ENCODE data around the gene WNK1. TPM values are rescaled to one million over a fixed set of nuclear protein-coding genes. Genes with fewer than 3 reads are reported as not detected.
"Not testable (repeated sequence)": the region's sequence is repeated elsewhere in the genome, so short reads cannot be mapped to it uniquely, and the experiment has no call there.

WNK1 gene
- polyA plus RNA-seq, 1 donor, result 56.4 TPM

DNA sequence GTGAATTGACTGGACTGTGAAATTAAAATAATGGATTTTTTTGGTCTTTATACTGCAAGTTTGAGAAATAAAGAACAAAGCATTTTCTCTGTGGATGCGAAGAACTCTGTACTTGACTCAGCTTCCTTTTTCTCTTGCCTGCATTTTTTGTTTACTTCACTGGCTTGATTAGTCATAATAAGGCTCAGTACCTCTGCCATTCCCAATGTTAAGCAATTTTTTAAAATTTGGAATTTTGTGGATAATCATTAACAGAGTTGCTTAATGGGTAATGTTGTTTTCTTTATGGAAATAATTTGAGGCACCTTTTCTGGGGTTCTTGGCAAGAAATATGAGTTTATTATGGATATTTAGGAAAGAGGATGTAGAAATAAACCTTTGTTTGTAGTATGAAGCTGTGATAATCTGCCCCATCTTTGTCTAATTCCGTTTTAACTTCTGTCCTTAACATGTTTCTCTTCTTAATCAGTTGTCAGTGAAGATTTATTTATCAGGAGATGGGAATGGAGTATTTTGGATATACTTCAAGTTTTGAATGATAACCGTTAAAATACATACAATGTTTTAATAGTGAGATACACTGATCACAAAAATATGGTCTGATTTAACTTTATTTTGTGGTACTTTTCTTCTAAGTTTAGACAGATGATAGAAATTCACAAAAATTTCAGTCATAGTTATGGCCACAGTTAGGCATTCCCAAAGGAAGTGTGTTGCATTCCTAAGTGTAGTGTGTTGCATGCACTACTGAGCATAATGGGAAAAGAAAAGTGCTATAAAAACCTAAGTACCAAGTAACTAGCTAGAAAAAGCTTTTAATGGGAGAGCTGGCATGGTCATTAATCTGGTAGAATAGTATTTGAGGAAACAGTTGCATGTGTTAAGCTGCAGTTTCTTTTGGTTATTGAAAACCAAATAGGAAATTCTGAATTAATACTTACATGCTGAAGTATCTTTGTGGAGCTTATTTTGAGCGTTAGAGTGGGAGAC is 27.7 kb downstream of the WNK1 start:
- H3K27me3 ChIP-seq (ENCODE audit: control insufficient read depth, insufficient read depth, low read length), result no peaks in the 10 kb centered on the region
- no peak for DNase-seq
- no peak overlapping the region for H3K27ac ChIP-seq (ENCODE audit: low read length)
- H3K36me3 ChIP-seq (ENCODE audit: control insufficient read depth, insufficient read depth, low read length), result no peaks in the 10 kb centered on the region
- H3K4me3 ChIP-seq (ENCODE audit: low read length), result no peak overlapping the region
- 82% methylated on average over 4 of the region's 4 CpGs for WGBS (ENCODE audit: insufficient coverage, low lambda C conversion rate)
- H3K4me1 ChIP-seq (ENCODE audit: control insufficient read depth, insufficient read depth, low read length), result no peaks in the 10 kb centered on the region
- H3K9me3 ChIP-seq (ENCODE audit: control insufficient read depth, low read depth, low read length), result no peaks in the 10 kb centered on the region

DNA sequence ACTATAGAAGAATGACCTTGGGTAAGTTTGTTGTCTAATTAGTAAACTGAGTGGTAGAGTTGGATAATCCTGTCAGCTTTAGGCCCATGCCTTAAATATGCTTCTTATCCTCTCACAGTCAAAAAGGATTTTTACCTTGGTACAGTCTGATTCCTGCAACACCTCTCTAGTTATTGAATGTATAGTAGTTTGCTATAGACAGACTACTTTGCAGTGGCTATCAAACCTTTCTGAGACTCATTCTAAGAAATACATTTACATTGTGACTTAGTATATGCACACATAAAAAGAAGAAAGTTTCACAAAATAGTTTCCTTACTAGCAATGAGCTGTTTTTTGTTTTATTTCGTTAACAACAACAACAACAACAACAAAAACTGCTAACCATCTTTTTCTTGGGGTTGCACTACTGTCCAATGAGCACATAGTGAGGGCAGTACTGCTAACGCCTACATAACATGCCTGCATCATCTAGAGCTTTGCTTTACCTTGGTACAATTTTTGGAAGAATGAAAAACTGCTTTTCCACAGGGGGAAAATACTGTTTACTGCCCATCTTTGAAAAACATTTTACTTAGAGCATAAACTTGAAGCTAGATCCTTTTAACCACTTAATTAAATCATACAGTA is 28.5 kb downstream of the WNK1 start:
- DNase-seq, result no peak
- no peaks in the 10 kb centered on the region for H3K27me3 ChIP-seq (ENCODE audit: control insufficient read depth, insufficient read depth, low read length)
- no peaks in the 10 kb centered on the region for H3K36me3 ChIP-seq (ENCODE audit: control insufficient read depth, insufficient read depth, low read length)
- H3K27ac ChIP-seq (ENCODE audit: low read length), result no peak overlapping the region
- H3K9me3 ChIP-seq (ENCODE audit: control insufficient read depth, low read depth, low read length), result no peaks in the 10 kb centered on the region
- H3K4me1 ChIP-seq (ENCODE audit: control insufficient read depth, insufficient read depth, low read length), result no peaks in the 10 kb centered on the region
- H3K4me3 ChIP-seq (ENCODE audit: low read length), result no peak overlapping the region
- WGBS (ENCODE audit: insufficient coverage, low lambda C conversion rate), result 80% methylated on average over 1 of the region's 2 CpGs

DNA sequence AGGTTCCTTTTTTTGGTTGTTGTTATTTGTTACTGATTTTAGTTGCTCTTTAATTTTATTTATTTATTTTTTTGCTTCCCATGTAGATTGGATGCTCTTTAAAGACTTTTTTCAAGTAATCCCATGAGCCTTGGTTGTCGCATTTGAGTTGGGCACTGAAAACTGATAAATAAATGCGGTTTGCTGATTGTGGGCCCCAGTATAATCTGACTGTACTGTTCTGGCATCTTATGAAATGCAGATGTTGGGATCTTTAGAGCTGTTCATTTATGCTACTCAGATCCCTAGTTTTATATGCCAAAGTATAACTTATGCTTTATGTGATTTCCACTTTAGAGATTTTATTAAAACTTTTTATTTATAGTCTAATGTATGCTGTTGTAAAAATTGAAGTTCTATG is 33.3 kb downstream of the WNK1 start:
- Histone ChIP-seq H3K4me1 (ENCODE audit: control insufficient read depth, insufficient read depth, low read length) (peaks cover 9% of the 10 kb centered on the region), H3K9me3 (ENCODE audit: control insufficient read depth, low read depth, low read length) (no peaks in the 10 kb centered on the region), H3K36me3 (ENCODE audit: control insufficient read depth, insufficient read depth, low read length) (no peaks in the 10 kb centered on the region), H3K4me3 (ENCODE audit: low read length) (no peak overlapping the region), H3K27ac (ENCODE audit: low read length) (no peak overlapping the region), H3K27me3 (ENCODE audit: control insufficient read depth, insufficient read depth, low read length) (no peaks in the 10 kb centered on the region)
- WGBS (ENCODE audit: insufficient coverage, low lambda C conversion rate), result 100% methylated on average over 1 of the region's 2 CpGs
- no peak for DNase-seq

DNA sequence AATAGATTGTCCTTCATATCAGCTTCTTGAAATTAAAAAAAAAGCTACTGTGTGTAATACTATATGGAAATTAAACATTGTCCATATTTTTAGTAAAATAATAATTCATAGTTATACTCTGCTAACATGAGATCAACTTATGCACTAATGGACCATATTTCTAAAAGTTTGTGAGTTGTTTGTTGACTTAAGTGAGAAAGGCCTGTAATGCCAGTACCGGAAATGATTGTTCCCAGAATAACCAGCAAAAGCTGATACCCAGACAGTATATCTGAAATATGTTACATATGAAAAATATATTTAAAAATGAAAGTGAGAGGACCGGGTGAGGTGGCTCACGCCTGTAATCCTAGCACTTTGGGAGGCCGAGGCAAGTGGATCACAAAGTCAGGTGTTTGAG is 35.9 kb downstream of the WNK1 start:
- no peak overlapping the region for H3K4me3 ChIP-seq (ENCODE audit: low read length)
- peaks cover 9% of the 10 kb centered on the region for H3K4me1 ChIP-seq (ENCODE audit: control insufficient read depth, insufficient read depth, low read length)
- 100% methylated on average over 2 of the region's 4 CpGs for WGBS (ENCODE audit: insufficient coverage, low lambda C conversion rate)
- no peaks in the 10 kb centered on the region for H3K36me3 ChIP-seq (ENCODE audit: control insufficient read depth, insufficient read depth, low read length)
- H3K27me3 ChIP-seq (ENCODE audit: control insufficient read depth, insufficient read depth, low read length), result no peaks in the 10 kb centered on the region
- no peaks in the 10 kb centered on the region for H3K9me3 ChIP-seq (ENCODE audit: control insufficient read depth, low read depth, low read length)
- no peak overlapping the region for H3K27ac ChIP-seq (ENCODE audit: low read length)
- DNase-seq, result no peak

DNA sequence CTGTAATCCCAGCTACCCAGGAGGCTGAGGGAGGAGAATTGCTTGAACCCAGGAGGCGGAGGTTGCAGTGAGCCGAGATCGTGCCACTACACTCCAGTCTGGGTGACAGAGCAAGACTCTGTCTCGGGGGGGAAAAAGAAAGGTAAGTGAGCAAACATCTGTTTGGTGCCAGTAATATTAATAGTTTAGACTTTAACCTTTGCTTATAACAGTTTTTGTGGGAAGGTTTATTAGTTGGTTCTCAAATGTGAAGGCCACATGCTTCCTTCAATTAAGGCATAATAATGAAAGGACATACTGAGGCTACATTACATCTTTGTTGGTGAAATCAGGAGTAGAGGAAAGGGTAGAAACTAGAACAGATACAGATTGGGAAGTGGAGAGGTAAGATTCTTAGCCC is 36.4 kb downstream of the WNK1 start:
- not testable (repeated sequence) for H3K36me3 ChIP-seq (ENCODE audit: control insufficient read depth, insufficient read depth, low read length); H3K4me1 ChIP-seq (ENCODE audit: control insufficient read depth, insufficient read depth, low read length); H3K27me3 ChIP-seq (ENCODE audit: control insufficient read depth, insufficient read depth, low read length); H3K4me3 ChIP-seq (ENCODE audit: low read length); H3K9me3 ChIP-seq (ENCODE audit: control insufficient read depth, low read depth, low read length); H3K27ac ChIP-seq (ENCODE audit: low read length)
- no CpG with 5 or more reads among the region's 4 CpGs for WGBS (ENCODE audit: insufficient coverage, low lambda C conversion rate)
- peak in 1 of 2 donors; percentile 52 for DNase-seq

DNA sequence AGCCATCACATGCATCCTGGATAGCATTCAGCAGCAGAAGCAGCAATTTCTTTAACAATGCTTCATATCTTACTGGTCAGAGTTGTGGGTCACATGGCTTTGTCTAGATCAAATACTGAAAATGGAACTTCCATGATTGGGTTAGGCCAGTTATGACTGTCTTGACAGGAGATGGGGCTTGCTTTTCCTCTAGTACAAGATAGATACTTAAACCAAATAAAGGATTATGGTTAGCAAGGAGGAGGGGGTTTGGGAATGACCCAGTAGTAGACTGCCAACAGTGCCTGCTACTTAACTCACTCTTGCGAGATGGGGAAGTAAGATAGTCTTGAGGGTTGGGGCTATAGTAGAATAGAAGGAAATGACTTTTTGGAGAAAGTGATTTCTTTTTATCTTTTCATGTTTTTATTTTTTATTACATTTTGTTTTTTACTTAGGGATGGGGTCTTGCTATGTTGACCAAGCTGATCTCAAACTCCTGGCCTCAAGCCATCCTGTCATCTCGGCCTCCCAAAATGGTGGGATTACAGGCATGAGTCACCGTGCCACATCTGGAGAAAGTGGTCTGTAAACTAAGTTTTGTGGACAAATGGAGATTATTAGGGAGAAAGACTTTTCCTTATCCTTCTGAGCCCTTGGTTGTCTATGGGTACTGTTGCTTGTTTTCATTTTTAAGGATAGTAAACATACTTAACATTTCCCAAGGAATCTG is 37.6 kb downstream of the WNK1 start:
- no peak overlapping the region for H3K27ac ChIP-seq (ENCODE audit: low read length)
- DNase-seq, result no peak
- H3K4me3 ChIP-seq (ENCODE audit: low read length), result no peak overlapping the region
- H3K36me3 ChIP-seq (ENCODE audit: control insufficient read depth, insufficient read depth, low read length), result no peaks in the 10 kb centered on the region
- peaks cover 9% of the 10 kb centered on the region for H3K4me1 ChIP-seq (ENCODE audit: control insufficient read depth, insufficient read depth, low read length)
- no peaks in the 10 kb centered on the region for H3K9me3 ChIP-seq (ENCODE audit: control insufficient read depth, low read depth, low read length)
- no peaks in the 10 kb centered on the region for H3K27me3 ChIP-seq (ENCODE audit: control insufficient read depth, insufficient read depth, low read length)
- no CpG with 5 or more reads among the region's 3 CpGs for WGBS (ENCODE audit: insufficient coverage, low lambda C conversion rate)

DNA sequence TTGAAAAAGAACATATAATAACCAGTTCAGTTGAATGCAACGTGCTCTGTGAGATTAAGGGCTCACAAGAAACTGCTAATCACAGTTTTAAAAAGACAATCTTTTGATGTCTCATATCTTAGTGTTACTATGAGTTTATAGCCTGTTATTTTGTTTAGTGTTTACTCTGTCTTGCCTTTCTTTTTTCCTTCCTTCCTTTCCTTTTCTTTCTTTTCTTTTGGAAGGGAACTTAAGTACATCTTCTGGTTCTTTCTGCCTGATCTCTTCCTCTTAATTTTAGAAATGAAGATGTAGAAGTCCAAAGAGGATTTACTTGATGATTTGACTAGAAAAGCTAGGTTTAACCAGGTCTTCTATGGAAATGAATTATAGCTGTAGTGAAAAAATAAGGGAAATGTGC is 38.2 kb downstream of the WNK1 start:
- peaks cover 9% of the 10 kb centered on the region for H3K4me1 ChIP-seq (ENCODE audit: control insufficient read depth, insufficient read depth, low read length)
- no peak for DNase-seq

DNA sequence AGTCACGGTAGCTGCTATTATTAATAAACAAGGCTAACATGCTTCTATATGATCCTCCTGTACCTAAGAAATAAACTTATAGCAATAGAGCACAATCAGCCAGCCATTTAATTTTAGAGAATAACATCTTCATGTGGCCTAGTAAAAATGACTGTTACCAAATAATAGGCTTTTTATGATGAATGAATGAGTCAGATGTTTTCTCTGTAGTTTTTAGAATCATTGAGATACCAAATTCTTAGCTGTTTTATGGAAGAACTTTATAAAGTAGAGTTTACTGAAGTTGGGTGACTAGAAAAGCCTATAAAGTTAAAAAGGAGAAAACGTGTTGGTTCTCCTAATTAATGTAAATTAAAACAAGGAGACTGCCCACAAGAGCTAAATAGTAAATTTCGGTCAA is 40.7 kb downstream of the WNK1 start:
- Histone ChIP-seq H3K36me3 (ENCODE audit: control insufficient read depth, insufficient read depth, low read length) (no peaks in the 10 kb centered on the region), H3K9me3 (ENCODE audit: control insufficient read depth, low read depth, low read length) (no peaks in the 10 kb centered on the region), H3K27ac (ENCODE audit: low read length) (no peak overlapping the region), H3K4me1 (ENCODE audit: control insufficient read depth, insufficient read depth, low read length) (peaks cover 9% of the 10 kb centered on the region), H3K27me3 (ENCODE audit: control insufficient read depth, insufficient read depth, low read length) (no peaks in the 10 kb centered on the region), H3K4me3 (ENCODE audit: low read length) (no peak overlapping the region)
- no peak for DNase-seq
- WGBS (ENCODE audit: insufficient coverage, low lambda C conversion rate), result 93% methylated on average over 2 of the region's 3 CpGs

More for the DNA sequence above, 38.2 kb downstream of the WNK1 start:
- Histone ChIP-seq H3K27ac (ENCODE audit: low read length) (no peak overlapping the region), H3K27me3 (ENCODE audit: control insufficient read depth, insufficient read depth, low read length) (no peaks in the 10 kb centered on the region), H3K4me3 (ENCODE audit: low read length) (no peak overlapping the region), H3K9me3 (ENCODE audit: control insufficient read depth, low read depth, low read length) (no peaks in the 10 kb centered on the region), H3K36me3 (ENCODE audit: control insufficient read depth, insufficient read depth, low read length) (no peaks in the 10 kb centered on the region)
- 50% methylated on average over 1 of the region's 1 CpG for WGBS (ENCODE audit: insufficient coverage, low lambda C conversion rate)

DNA sequence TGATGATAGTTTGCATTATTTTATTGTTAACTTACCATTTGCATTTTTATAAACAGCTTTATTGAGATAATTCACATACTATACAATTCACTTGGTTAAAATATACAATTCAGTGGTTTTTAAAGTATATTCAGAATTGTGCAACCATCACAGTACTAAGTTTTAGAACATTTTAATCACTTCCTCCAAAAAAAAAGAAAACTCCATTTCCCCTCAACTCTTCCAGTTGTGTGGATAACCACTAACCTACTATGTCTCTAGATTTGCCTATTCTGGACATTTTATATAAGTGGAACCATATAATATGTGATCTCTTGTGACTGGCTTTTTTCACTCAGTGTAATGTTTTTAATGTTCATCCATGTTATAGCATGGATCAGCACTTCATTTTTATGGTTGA is 41.3 kb downstream of the WNK1 start:
- Histone ChIP-seq H3K9me3 (ENCODE audit: control insufficient read depth, low read depth, low read length) (no peaks in the 10 kb centered on the region), H3K4me1 (ENCODE audit: control insufficient read depth, insufficient read depth, low read length) (peaks cover 6% of the 10 kb centered on the region), H3K4me3 (ENCODE audit: low read length) (no peak overlapping the region), H3K27ac (ENCODE audit: low read length) (no peak overlapping the region), H3K27me3 (ENCODE audit: control insufficient read depth, insufficient read depth, low read length) (no peaks in the 10 kb centered on the region), H3K36me3 (ENCODE audit: control insufficient read depth, insufficient read depth, low read length) (no peaks in the 10 kb centered on the region)
- no peak for DNase-seq

DNA sequence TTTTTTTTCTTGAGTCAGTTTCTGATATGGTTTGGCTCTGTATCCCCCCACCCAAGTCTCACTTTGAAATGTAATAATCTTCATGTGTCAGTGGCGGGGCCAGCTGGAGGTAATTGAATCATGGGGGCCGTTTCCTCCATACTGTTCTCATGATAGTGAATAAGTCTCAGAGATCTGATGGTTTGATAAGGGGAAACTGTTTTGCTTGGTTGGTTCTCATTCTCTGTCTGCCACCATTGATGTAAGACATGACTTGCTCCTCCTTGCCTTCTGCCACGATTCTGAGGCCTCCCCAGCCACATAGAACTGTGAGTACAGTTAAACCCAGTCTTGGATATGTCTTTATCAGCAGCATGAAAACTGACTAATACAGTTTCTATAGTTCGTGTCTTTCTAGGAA is 42.9 kb downstream of the WNK1 start:
- Histone ChIP-seq H3K27ac (ENCODE audit: low read length) (no peak overlapping the region), H3K27me3 (ENCODE audit: control insufficient read depth, insufficient read depth, low read length) (no peaks in the 10 kb centered on the region), H3K4me1 (ENCODE audit: control insufficient read depth, insufficient read depth, low read length) (peaks cover under 1% of the 10 kb centered on the region), H3K36me3 (ENCODE audit: control insufficient read depth, insufficient read depth, low read length) (no peaks in the 10 kb centered on the region), H3K9me3 (ENCODE audit: control insufficient read depth, low read depth, low read length) (no peaks in the 10 kb centered on the region), H3K4me3 (ENCODE audit: low read length) (no peak overlapping the region)
- no peak for DNase-seq
- 89% methylated on average over 1 of the region's 4 CpGs for WGBS (ENCODE audit: insufficient coverage, low lambda C conversion rate)

Data from large intestine (tissue), 3 donors.